Keratinocyte (primary cell): Measurements from ENCODE around the gene CDC25A.

Experiments
- CTCF ChIP-seq, 3 experiments: IDR thresholded peaks in 1 of 3; conservative IDR thresholded peaks in 1 of 3; optimal IDR thresholded peaks in 1 of 3; 2 replicates in 2 of 3; 3 replicates in 1 of 3; pipeline versions ENCODE3 to v1.5.1; 2011; ENCODE audit warnings: low read length in 3 of 3, mild to moderate bottlenecking in 3 of 3, moderate library complexity in 2 of 3, control low read depth in 1 of 3, inconsistent platforms in 1 of 3; ENCODE audit not compliant: insufficient read depth in 2 of 3; ENCODE audit errors: extremely low read depth in 1 of 3
- EZH2 ChIP-seq: IDR thresholded peaks from one replicate; pipeline ENCODE4 v1.6.1; 2012; ENCODE audit warnings: inconsistent platforms, mild to moderate bottlenecking, low read length, moderate library complexity

DNA sequence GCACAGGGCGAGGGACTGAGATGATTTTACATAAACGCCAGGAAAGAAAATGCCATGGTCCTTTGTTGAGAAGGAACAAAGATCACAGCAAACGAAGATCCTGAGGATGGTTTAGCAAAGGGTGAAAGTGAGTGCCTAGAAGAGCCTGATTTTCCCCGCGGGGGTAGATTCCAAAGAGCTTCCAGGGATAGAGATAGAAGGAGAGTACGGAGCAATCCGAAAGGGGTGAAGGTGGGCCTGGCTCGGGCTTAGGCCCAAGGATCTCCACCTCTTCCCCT is 977 bp downstream of the CDC25A start:
- TF ChIP-seq CTCF (optimal IDR thresholded peaks at IDR 0.05 in 1 of 3, IDR thresholded peaks at IDR 0.05 in 1 of 3, conservative IDR thresholded peaks at IDR 0.05 in 1 of 3; ENCODE audit: extremely low read depth in 1 of 3, insufficient read depth in 2 of 3, low read length in 3 of 3) (no peak), EZH2 (no peak)
